KMS-11 (cell line): ENCODE measurements around the gene MRTFB.
A peak's percentile ranks its signal among the peaks of the same experiment; 100 is the strongest.

Experiments
- H2AFZ ChIP-seq: fragments of 200-600 bp; sonication (generic); 2 replicates; pipeline ENCODE4 v1.6.1; 2016; ENCODE audit warnings: antibody characterized with exemption, mixed run types, low read depth
- H3K27ac ChIP-seq: fragments of 200-600 bp; sonication (generic); 2 replicates; pipeline ENCODE4 v1.6.1; 2016; ENCODE audit warnings: mild to moderate bottlenecking, mixed run types
- H3K27me3 ChIP-seq: fragments of 200-600 bp; sonication (generic); 2 replicates; pipeline ENCODE4 v1.6.1; 2017; ENCODE audit warnings: mild to moderate bottlenecking, low read depth, mixed run types, moderate library complexity; ENCODE audit not compliant: insufficient read depth
- H3K36me3 ChIP-seq: fragments of 200-600 bp; sonication (generic); 2 replicates; pipeline ENCODE4 v1.6.1; 2017; ENCODE audit warnings: mild to moderate bottlenecking, mixed run types; ENCODE audit not compliant: insufficient read depth
- H3K4me1 ChIP-seq: fragments of 200-600 bp; sonication (generic); 2 replicates; pipeline ENCODE4 v1.6.1; 2016; ENCODE audit warnings: mild to moderate bottlenecking, low read depth, mixed run types; ENCODE audit not compliant: poor library complexity, severe bottlenecking
- H3K4me2 ChIP-seq: fragments of 200-600 bp; sonication (generic); 2 replicates; pipeline ENCODE4 v1.7.0; 2016; ENCODE audit warnings: mild to moderate bottlenecking, mixed run types
- H3K4me3 ChIP-seq: fragments of 200-600 bp; sonication (generic); IDR thresholded peaks from 2 replicates; pipeline ENCODE4 v1.6.1; 2017; ENCODE audit warnings: low read depth, low read length, mixed read lengths; ENCODE audit not compliant: insufficient read depth
- H3K79me2 ChIP-seq: fragments of 200-600 bp; sonication (generic); 2 replicates; pipeline ENCODE4 v1.6.1; 2016; ENCODE audit warnings: low read depth, mixed run types; ENCODE audit not compliant: insufficient read depth
- H3K9ac ChIP-seq: fragments of 200-600 bp; sonication (generic); 2 replicates; pipeline ENCODE4 v1.6.1; 2016; ENCODE audit warnings: mild to moderate bottlenecking, mixed run types
- H4K20me1 ChIP-seq: fragments of 200-600 bp; sonication (generic); 2 replicates; pipeline ENCODE4 v1.6.1; 2016; ENCODE audit warnings: mild to moderate bottlenecking, mixed run types; ENCODE audit not compliant: insufficient read depth
- TF ChIP-seq, protein P1 (sequence below): fragments of 200-600 bp; sonication (generic); conservative IDR thresholded peaks from 2 replicates; pipeline ENCODE4 v1.6.1; 2017; ENCODE audit warnings: low read depth, mild to moderate bottlenecking, antibody characterized with exemption, low read length, moderate library complexity, mixed read lengths

MRTFB gene

DNA sequence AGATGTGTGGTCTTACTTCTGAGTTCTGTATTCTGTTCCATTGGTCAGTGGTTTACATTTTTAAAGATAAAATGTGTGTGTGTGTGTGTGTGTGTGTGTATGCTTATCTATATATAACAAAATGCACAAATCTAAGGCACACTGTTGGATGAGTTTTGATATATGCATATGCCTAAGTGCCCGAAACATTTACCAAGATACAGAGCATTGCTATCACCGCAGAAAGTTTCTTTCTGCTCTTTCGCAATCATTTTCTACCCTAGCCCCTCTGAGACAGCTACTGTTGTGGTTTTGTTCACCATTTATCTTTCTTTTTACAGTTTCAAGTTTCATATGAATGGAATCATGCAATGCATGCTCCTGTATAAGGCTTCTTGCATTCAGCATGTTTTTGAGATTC is 97.0 kb downstream of the MRTFB start:
- H3K4me3 ChIP-seq = no peak overlapping the region
- no peaks in the 10 kb centered on the region for H4K20me1 ChIP-seq
- H2AFZ ChIP-seq = no peak overlapping the region
- no peak overlapping the region for H3K27ac ChIP-seq
- no peaks in the 10 kb centered on the region for H3K27me3 ChIP-seq
- no peak overlapping the region for H3K9ac ChIP-seq
- H3K79me2 ChIP-seq = no peaks in the 10 kb centered on the region
- peak overlapping the region; percentile 44 for H3K4me2 ChIP-seq
- no peaks in the 10 kb centered on the region for H3K36me3 ChIP-seq
- TF ChIP-seq, protein P1, sequence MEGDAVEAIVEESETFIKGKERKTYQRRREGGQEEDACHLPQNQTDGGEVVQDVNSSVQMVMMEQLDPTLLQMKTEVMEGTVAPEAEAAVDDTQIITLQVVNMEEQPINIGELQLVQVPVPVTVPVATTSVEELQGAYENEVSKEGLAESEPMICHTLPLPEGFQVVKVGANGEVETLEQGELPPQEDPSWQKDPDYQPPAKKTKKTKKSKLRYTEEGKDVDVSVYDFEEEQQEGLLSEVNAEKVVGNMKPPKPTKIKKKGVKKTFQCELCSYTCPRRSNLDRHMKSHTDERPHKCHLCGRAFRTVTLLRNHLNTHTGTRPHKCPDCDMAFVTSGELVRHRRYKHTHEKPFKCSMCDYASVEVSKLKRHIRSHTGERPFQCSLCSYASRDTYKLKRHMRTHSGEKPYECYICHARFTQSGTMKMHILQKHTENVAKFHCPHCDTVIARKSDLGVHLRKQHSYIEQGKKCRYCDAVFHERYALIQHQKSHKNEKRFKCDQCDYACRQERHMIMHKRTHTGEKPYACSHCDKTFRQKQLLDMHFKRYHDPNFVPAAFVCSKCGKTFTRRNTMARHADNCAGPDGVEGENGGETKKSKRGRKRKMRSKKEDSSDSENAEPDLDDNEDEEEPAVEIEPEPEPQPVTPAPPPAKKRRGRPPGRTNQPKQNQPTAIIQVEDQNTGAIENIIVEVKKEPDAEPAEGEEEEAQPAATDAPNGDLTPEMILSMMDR = no peak
- H3K4me1 ChIP-seq = peaks cover 40% of the 10 kb centered on the region

DNA sequence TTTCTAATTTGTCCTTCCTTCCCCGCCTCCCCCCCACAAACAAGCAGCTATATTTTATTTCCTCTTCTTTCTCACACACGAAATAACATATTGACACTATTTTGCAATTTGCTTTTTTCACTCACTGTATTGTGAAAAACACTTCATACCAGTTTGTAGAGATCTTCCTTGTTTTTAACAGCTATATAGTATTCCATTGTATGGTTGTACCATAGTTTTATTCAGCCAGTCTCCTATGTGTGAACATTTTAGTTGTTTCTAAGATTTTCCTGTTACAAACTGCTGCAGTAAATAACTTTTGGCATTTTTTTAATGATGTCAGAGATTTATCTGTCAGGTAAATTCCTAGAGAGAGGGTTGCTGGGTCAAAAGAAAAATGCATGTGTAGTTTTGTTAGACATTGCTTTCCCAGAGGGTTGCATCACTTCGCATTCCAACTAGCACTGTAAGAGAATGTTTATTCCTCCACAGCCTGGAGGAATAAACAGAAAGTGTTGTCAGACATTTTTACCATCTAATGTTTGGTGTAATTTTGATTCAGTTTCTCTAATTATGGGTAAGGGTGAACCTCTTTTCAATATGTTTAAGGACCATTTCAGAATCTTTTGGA is 101.2 kb downstream of the MRTFB start:
- H3K4me2 ChIP-seq = no peak overlapping the region
- H3K79me2 ChIP-seq = no peaks in the 10 kb centered on the region
- no peak overlapping the region for H2AFZ ChIP-seq
- TF ChIP-seq, protein P1 = no peak
- no peaks in the 10 kb centered on the region for H4K20me1 ChIP-seq
- peaks cover 28% of the 10 kb centered on the region for H3K4me1 ChIP-seq
- no peaks in the 10 kb centered on the region for H3K27me3 ChIP-seq
- no peak overlapping the region for H3K9ac ChIP-seq
- no peak overlapping the region for H3K4me3 ChIP-seq
- H3K36me3 ChIP-seq = no peaks in the 10 kb centered on the region
- H3K27ac ChIP-seq = no peak overlapping the region

DNA sequence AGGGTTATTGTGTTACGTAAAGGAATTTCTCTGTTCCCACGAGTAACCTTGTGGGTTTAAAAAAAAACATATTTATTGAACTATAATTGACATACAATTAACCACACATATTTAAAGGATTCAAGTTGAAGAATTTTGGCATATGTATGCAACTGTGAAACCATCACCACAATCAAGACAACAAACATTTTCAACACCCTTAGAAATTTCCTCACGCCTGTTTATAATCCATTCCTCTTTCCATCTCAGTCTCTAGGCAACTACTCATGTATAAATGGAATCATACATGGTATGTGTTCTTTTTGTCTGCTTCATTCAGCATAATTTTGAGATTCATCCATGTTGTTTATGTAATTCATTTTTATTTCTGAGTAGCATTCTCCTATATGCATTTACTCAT is 104.0 kb downstream of the MRTFB start:
- H2AFZ ChIP-seq = no peak overlapping the region
- H3K27ac ChIP-seq = no peak overlapping the region
- H3K36me3 ChIP-seq = no peaks in the 10 kb centered on the region
- no peaks in the 10 kb centered on the region for H3K79me2 ChIP-seq
- H3K27me3 ChIP-seq = no peaks in the 10 kb centered on the region
- TF ChIP-seq, protein P1 = no peak
- no peak overlapping the region for H3K4me2 ChIP-seq
- no peaks in the 10 kb centered on the region for H4K20me1 ChIP-seq
- no peak overlapping the region for H3K9ac ChIP-seq
- no peak overlapping the region for H3K4me3 ChIP-seq
- H3K4me1 ChIP-seq = peaks cover 1% of the 10 kb centered on the region

DNA sequence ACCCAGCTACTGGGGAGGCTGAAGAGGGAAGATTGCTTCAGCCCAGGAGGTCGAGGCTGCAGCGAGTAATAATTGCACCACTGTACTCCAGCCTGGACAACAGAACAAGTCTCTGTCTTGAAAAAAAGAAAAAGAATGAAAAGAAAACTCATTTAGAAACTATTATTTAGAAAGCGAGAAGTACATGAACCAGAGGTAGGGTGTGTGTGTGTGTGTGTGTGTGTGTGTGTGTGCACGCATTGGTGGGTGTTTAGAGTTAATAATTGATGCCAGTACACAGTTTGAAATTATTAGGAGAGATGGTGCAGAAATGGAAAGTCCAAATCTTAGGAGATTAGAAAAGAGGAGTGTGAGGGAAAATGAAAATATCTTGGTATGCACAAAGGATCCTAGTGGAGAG is 106.6 kb downstream of the MRTFB start:
- Histone ChIP-seq H3K9ac (no peak overlapping the region), H3K27ac (no peak overlapping the region), H2AFZ (no peak overlapping the region), H3K27me3 (no peaks in the 10 kb centered on the region), H4K20me1 (no peaks in the 10 kb centered on the region), H3K4me1 (no peaks in the 10 kb centered on the region), H3K4me3 (no peak overlapping the region), H3K79me2 (no peaks in the 10 kb centered on the region), H3K4me2 (no peak overlapping the region), H3K36me3 (no peaks in the 10 kb centered on the region)
- TF ChIP-seq, protein P1 = no peak
